ENCODE results near the gene TPI1. TPM values are rescaled to one million over a fixed set of nuclear protein-coding genes. Genes with fewer than 3 reads are reported as not detected.
A peak's percentile ranks its signal among the peaks of the same experiment; 100 is the strongest.

TPI1 gene
- total RNA-seq, 1 donor from 2014 or later = 306 TPM

GRCh38 chr12:6836851-6837250 lies 30.5 kb upstream of the TPI1 start:
- intact Hi-C loops (cut with micrococcal nuclease) = no loop called here
- POLR2A ChIA-PET = no interaction called here
- H3K27ac Mint-ChIP-seq = no peak overlapping the region
- no peaks in the 10 kb centered on the region for H3K9me3 Mint-ChIP-seq
- TF ChIP-seq, protein P1, sequence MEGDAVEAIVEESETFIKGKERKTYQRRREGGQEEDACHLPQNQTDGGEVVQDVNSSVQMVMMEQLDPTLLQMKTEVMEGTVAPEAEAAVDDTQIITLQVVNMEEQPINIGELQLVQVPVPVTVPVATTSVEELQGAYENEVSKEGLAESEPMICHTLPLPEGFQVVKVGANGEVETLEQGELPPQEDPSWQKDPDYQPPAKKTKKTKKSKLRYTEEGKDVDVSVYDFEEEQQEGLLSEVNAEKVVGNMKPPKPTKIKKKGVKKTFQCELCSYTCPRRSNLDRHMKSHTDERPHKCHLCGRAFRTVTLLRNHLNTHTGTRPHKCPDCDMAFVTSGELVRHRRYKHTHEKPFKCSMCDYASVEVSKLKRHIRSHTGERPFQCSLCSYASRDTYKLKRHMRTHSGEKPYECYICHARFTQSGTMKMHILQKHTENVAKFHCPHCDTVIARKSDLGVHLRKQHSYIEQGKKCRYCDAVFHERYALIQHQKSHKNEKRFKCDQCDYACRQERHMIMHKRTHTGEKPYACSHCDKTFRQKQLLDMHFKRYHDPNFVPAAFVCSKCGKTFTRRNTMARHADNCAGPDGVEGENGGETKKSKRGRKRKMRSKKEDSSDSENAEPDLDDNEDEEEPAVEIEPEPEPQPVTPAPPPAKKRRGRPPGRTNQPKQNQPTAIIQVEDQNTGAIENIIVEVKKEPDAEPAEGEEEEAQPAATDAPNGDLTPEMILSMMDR (IDR thresholded peaks at IDR 0.05) = no peak
- no peak overlapping the region for H3K4me3 Mint-ChIP-seq
- peaks cover 14% of the 10 kb centered on the region for H3K4me1 Mint-ChIP-seq
- CTCF ChIA-PET = interaction anchor here (0.8 to 3.6 kb wide), 4 partner anchors 10 to 70 kb away, joined by 3 to 12 read pairs (median 3); partner anchors contain the start of genes CDCA3 and USP5
- H3K36me3 Mint-ChIP-seq (ENCODE audit: low read depth) = no peaks in the 10 kb centered on the region
- DNase-seq = no peak
- H3K27me3 Mint-ChIP-seq = peaks cover 2% of the 10 kb centered on the region
- ATAC-seq (ENCODE audit: low read depth) = no peak

- CTCF ChIA-PET = interaction anchor here (0.9 to 3.6 kb wide), 2 partner anchors 11 to 14 kb away, joined by 3 to 12 read pairs; partner anchors contain the start of genes CDCA3 and USP5
- Mint-ChIP-seq H3K9me3 (no peaks in the 10 kb centered on the region), H3K36me3 (ENCODE audit: low read depth) (no peaks in the 10 kb centered on the region), H3K4me3 (no peak overlapping the region), H3K27ac (no peak overlapping the region), H3K4me1 (peaks cover 14% of the 10 kb centered on the region), H3K27me3 (peaks cover 2% of the 10 kb centered on the region)
- DNase-seq (no peak), ATAC-seq (ENCODE audit: low read depth) (no peak)
- intact Hi-C loops (cut with micrococcal nuclease) = no loop called here
- POLR2A ChIA-PET = interaction anchor here (3.5 kb wide), 1 partner anchor 14 kb away, joined by 15 read pairs; the partner anchor contains the start of genes CDCA3 and USP5
- TF ChIP-seq, protein P1 (IDR thresholded peaks at IDR 0.05) = no peak
Measured at GRCh38 chr12:6837370-6838060, 29.8 kb upstream of the TPI1 start.

DNA sequence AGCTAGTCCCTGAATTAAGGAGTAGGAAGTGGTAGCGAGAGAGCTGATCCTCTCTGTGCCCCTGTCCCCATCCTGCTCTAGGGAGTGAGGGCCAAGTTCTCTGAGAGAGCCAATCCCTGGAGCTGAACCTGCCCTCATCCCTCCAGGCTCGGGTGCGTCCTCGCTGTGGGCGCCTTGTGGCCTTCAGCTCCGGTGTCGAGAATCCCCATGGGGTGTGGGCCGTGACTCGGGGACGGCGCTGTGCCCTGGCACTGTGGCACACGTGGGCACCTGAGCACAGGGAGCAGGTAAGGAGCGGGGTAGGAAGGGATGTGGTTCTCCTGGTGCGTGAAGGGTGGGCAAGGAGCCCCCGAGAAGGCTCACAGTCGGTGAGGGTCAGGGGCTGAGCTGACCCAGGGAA lies 28.5 kb upstream of the TPI1 start:
- no peaks in the 10 kb centered on the region for H3K9me3 Mint-ChIP-seq
- no peak for ATAC-seq (ENCODE audit: low read depth)
- H3K4me1 Mint-ChIP-seq = peaks cover 14% of the 10 kb centered on the region
- H3K36me3 Mint-ChIP-seq (ENCODE audit: low read depth) = no peaks in the 10 kb centered on the region
- intact Hi-C loops (cut with micrococcal nuclease) = no loop called here
- no peak overlapping the region for H3K4me3 Mint-ChIP-seq
- DNase-seq = no peak
- peaks cover 2% of the 10 kb centered on the region for H3K27me3 Mint-ChIP-seq
- TF ChIP-seq, protein P1 (IDR thresholded peaks at IDR 0.05) = no peak
- ChIA-PET CTCF (interaction anchor here (0.6 to 1.6 kb wide), 2 partner anchors 34 to 108 kb away, joined by 3 to 5 read pairs; partner anchors contain the start of gene SPSB2), POLR2A (interaction anchor here (0.5 to 3.5 kb wide), 4 partner anchors 10 to 86 kb away, joined by 3 to 15 read pairs (median 5); partner anchors contain the start of genes CDCA3, MLF2 and USP5)
- no peak overlapping the region for H3K27ac Mint-ChIP-seq

DNA sequence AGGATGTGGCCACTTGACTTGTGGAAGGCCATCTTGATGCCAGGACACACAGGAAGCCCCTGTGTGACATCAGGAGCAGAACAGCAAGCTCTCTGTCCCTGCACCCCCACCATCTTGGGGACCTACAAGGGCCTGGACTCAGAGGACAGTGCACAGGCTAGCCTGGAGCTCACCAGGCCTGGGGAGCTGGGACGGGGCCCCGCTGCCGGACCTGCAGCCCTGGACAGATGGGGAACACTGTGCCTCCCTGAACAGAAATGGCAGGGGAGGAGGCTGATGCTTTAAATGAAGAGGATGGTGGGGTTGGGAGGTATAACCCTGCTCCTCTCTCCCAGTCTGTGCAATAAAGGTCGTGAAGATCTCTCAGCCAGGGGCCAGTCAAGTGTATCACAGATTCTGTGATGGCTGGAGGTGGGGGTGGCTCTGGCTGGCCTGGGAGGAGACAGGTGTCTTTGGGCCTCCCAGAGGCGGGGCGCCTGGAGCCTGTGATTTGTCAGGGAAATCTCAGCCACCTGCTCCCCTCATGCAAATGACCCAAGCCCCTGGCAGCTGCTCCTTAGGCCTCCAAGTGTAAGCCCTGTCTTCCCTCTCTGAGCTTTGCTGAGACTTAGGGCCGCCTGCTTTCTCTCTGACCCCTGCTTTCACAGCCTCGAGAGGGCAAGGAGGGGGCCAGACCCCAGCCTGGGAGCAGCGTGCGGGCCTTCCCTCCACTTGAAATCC lies 27.7 kb upstream of the TPI1 start:
- TF ChIP-seq, protein P1 (IDR thresholded peaks at IDR 0.05) = no peak
- Mint-ChIP-seq H3K36me3 (ENCODE audit: low read depth) (no peaks in the 10 kb centered on the region), H3K4me3 (no peak overlapping the region), H3K4me1 (peaks cover 14% of the 10 kb centered on the region), H3K27ac (peak overlapping the region; percentile 41), H3K27me3 (peaks cover 2% of the 10 kb centered on the region), H3K9me3 (no peaks in the 10 kb centered on the region)
- ATAC-seq (ENCODE audit: low read depth) = peak; percentile 78
- ChIA-PET CTCF (interaction anchor here (0.6 to 1.7 kb wide), 3 partner anchors 9 to 107 kb away, joined by 3 to 5 read pairs (median 5); partner anchors contain the start of gene SPSB2), POLR2A (interaction anchor here (0.5 to 3.5 kb wide), 6 partner anchors 9 to 384 kb away, joined by 3 to 15 read pairs (median 4); partner anchors contain the start of genes CDCA3, MLF2 and USP5)
- no peak for DNase-seq
- intact Hi-C loops (cut with micrococcal nuclease) = no loop called here
